Adipocyte (in vitro differentiated cells): Measurements from ENCODE around the gene PPP2R3C.
"Not testable (repeated sequence)": the region's sequence is repeated elsewhere in the genome, so short reads cannot be mapped to it uniquely, and the experiment has no call there.

Experiments used
- DNase-seq: peaks from one replicate; pipeline ENCODE4 v3.0.0-alpha.2; 2015; ENCODE audit warnings: low read depth
- H3K27me3 ChIP-seq: replicated peaks from 2 replicates; pipeline ENCODE4 v1.7.0; 2013; ENCODE audit warnings: mild to moderate bottlenecking, low read length, moderate library complexity; ENCODE audit not compliant: control insufficient read depth, insufficient read depth
- H3K36me3 ChIP-seq: 2 replicates; pipeline ENCODE4 v1.7.0; 2013; ENCODE audit warnings: low read length, mild to moderate bottlenecking, moderate library complexity; ENCODE audit not compliant: control insufficient read depth, insufficient read depth, severe bottlenecking
- H3K4me1 ChIP-seq: 2 replicates; pipeline ENCODE4 v1.7.0; 2013; ENCODE audit warnings: mild to moderate bottlenecking, low read length, moderate library complexity; ENCODE audit not compliant: control insufficient read depth, insufficient read depth
- H3K4me3 ChIP-seq: 2 replicates; pipeline ENCODE4 v1.7.0; 2013; ENCODE audit warnings: mild to moderate bottlenecking, low read length, moderate library complexity
- H3K9ac ChIP-seq: 2 replicates; pipeline ENCODE4 v1.7.0; 2013; ENCODE audit warnings: mild to moderate bottlenecking, low read length, moderate library complexity
- H3K9me3 ChIP-seq: 2 replicates; pipeline ENCODE4 v1.7.0; 2013; ENCODE audit warnings: mild to moderate bottlenecking, low read length, moderate library complexity; ENCODE audit not compliant: control insufficient read depth

The PPP2R3C gene

DNA sequence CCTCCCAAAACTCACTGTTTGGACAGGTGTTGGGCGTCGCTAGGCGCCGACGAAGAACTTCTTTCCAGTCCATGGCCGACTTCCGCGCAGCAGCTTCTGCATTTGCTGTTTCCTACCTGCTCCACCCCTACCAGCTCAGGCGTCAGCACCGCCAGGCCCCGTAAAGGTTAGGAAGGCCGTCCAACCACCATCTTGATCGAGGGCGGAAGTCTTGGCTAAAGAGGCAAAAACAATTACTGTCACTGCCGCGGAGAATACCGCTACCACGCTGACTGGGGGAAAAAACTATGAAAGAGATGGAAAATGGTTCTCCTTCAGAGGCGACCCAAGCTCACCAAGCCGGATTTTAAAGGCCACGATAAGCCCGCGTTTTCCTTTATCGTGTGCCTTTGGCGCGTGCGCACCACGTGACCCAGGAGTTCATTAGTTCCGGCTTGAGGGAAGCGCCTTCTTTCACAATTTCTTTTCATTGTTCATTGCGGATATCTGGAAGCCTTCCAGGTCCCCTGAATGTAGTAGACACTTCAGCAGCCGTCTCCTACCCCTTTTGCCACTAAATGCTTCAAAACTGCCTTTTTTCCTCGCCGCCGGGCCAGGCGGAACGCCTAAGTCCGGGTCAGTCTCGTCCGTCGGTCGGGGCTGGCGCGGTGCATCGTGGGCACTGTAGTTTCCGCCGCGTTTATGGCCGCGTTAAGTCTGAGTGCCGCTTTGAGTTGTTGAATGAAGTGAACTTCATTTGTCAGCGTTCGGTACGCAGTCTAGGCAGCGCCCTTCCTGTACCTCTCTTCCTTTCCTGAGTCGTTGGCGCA is at the start of gene PPP2R3C, which contains the start of gene PRORP:
Gene PPP2R3C, minus strand, starts transcription at position 104 of the 809 bp plus-strand sequence. Its CDS starts 31 bp downstream, at position 73.
Gene PRORP, plus strand, starts transcription at position 666 of the 809 bp plus-strand sequence. CDS start 694 bp downstream, outside the sequence.
- no peaks in the 10 kb centered on the region for H3K9me3 ChIP-seq

DNA sequence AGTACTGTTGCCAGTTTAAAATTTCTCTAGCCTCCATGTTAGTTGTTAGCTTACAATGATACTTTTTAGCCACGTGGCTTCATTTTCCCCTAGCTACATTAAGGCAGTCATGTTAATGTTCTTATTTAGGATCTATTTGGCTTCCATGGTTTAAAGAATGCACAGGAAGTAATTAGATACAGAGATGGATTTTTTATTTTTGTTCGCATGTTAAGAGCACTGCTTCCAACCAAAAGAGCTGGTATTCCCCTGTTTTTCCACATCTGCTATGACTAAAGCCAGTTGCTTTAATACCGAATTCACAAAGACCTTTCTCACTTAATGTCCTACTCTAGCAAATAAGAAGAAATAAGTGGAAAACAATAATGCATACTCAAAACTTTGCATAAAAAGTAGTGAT is 45.7 kb upstream of the PPP2R3C start:
- Histone ChIP-seq H3K9me3 (no peaks in the 10 kb centered on the region), H3K4me1 (no peaks in the 10 kb centered on the region), H3K27me3 (no peaks in the 10 kb centered on the region), H3K36me3 (peaks cover 11% of the 10 kb centered on the region), H3K4me3 (no peak overlapping the region), H3K9ac (no peak overlapping the region)
- DNase-seq: no peak

More for the DNA sequence above, at the start of gene PPP2R3C, which contains the start of gene PRORP:
- peak within 1 kb of the TSS; percentile 98 for H3K4me3 ChIP-seq
- H3K4me1 ChIP-seq: peaks cover 17% of the 10 kb centered on the region
- no peaks in the 10 kb centered on the region for H3K27me3 ChIP-seq
- peak; percentile 92 for DNase-seq
- peak within 1 kb of the TSS; percentile 96 for H3K9ac ChIP-seq
- H3K36me3 ChIP-seq: no peaks in the 10 kb centered on the region

DNA sequence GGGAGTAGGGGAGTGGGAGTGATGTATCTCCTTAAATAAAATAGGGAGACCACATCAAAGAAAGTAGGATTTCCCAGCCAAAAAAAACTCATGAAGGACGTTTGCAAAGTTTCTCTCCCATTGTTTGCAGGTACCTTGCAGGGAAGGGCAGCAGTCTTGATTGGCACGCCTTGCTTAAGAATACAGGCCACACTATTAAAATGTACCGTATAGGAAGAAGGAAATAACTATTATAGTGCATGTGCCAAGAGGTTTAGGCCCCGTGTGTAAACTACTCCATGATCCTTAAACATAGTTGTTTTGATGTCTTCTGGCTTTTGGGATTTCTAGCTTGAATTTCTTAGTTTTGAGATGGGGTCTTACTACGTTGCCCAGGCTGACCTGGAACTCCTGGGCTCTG is 43.1 kb upstream of the PPP2R3C start:
- Histone ChIP-seq H3K4me3 (no peak overlapping the region), H3K27me3 (no peaks in the 10 kb centered on the region), H3K9ac (no peak overlapping the region), H3K36me3 (peaks cover 11% of the 10 kb centered on the region), H3K9me3 (no peaks in the 10 kb centered on the region), H3K4me1 (peaks cover 8% of the 10 kb centered on the region)
- no peak for DNase-seq

DNA sequence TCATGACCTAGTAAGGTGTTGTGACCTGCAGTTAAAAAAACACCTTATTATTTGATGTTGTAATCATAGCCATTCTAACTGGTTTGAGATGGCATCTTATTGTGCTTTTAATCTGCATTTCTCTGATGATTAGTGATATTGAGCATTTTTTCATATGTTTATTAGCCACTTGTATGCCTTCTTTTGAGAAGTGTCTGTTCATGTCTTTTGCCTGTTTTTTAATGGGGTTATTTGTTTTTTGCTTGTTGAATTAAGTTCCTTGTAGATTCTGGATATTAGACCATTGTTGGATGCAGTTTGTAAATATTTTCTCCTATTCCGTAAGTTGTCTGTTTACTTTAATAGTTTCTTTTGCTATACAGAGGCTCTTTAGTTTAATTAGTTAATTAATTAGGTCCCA is 41.6 kb upstream of the PPP2R3C start:
- Histone ChIP-seq H3K9ac (no peak overlapping the region), H3K4me3 (no peak overlapping the region), H3K4me1 (peaks cover 14% of the 10 kb centered on the region), H3K9me3 (no peaks in the 10 kb centered on the region), H3K27me3 (no peaks in the 10 kb centered on the region), H3K36me3 (peaks cover 20% of the 10 kb centered on the region)
- no peak for DNase-seq

DNA sequence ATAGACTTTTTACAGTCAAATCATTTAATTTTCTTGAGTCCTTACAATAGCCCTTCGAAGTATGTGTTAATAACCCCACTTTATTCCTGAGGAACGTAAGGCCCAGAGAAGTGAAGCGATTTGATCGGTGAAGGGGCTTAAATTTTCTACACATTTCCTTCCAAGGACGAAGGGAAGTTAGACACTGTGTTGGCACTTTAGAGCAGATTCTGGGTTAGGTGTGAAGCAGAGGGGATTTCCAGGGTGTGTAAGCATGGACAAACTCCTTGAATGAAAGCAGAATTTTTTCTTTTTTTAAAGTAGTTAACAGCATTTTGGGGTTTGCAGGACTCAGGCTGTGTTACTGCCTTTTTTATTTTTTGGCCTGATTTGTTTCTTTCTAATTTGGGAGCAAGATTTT is 39.4 kb upstream of the PPP2R3C start:
- no peak for DNase-seq
- Histone ChIP-seq H3K27me3 (no peaks in the 10 kb centered on the region), H3K9me3 (no peaks in the 10 kb centered on the region), H3K9ac (no peak overlapping the region), H3K36me3 (peaks cover 12% of the 10 kb centered on the region), H3K4me3 (no peak overlapping the region), H3K4me1 (peaks cover 19% of the 10 kb centered on the region)

DNA sequence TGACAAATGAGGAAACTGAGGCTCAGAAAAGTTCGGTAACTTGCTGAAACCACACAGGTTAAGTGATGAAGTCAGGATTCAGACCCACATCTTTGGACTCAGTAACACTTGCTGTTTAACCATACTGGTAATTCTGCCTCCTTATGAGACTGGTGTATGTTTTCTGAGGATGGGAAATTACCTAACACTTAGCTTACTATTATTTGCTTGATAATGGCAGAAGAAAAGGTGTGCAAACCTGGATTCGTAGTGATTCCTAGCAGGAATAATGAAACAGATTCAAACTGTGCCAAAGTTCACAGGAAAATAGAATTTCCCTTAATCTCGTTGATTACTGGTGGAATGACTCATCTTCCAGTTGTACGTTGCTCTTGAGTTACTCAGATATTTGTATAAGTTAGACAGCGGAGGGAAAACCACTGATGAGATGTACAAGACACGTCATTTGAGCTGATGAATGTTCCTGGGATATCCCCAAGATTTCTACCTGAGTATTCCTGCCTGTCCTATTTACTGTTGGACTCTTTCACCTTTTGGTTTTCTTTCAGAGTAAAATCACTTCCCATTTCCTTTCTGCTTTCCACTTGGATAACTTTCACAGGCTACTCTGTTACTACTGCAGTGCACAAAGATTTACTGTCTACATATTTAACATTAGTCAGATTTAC is 38.1 kb upstream of the PPP2R3C start:
- Histone ChIP-seq H3K4me3 (peak overlapping the region; percentile 51), H3K9ac (no peak overlapping the region), H3K9me3 (no peaks in the 10 kb centered on the region), H3K27me3 (no peaks in the 10 kb centered on the region), H3K36me3 (peaks cover 12% of the 10 kb centered on the region), H3K4me1 (peaks cover 25% of the 10 kb centered on the region)
- DNase-seq: peak; percentile 84

DNA sequence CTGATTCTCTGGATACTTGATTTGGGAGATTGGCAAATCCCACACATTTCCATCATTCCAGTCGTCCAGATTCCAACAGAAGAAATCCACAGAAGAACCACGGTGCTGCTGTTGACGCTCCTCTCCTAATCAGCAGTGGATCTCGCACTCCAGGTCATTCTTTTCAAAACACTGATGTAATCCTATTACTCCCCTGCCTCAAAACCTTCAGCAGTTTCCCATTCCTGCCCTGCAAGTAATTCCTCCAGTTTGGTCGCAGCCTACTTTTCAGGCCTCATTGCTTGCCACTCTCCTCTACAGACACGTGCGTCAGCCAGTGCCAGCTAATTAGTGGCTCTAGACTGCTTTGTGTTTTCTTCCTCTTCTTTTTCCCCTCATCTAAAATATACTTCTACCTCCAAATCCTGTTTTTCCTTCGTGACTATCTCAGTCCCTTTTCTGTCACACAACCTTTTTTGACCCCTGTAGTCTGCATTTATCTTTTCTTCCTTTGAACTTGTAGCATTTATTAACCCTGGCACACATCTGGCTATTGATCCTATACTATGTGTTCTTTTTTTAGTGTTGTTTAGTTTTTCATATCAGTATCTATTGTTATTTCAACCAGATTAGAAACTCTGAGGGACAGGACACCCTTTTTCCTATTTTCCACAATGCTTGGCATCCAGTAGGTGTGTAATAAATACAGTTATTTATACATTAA is 37.3 kb upstream of the PPP2R3C start:
- Histone ChIP-seq H3K9ac (no peak overlapping the region), H3K27me3 (no peaks in the 10 kb centered on the region), H3K4me3 (no peak overlapping the region), H3K9me3 (no peaks in the 10 kb centered on the region), H3K36me3 (peaks cover 12% of the 10 kb centered on the region), H3K4me1 (peaks cover 25% of the 10 kb centered on the region)
- DNase-seq: no peak

DNA sequence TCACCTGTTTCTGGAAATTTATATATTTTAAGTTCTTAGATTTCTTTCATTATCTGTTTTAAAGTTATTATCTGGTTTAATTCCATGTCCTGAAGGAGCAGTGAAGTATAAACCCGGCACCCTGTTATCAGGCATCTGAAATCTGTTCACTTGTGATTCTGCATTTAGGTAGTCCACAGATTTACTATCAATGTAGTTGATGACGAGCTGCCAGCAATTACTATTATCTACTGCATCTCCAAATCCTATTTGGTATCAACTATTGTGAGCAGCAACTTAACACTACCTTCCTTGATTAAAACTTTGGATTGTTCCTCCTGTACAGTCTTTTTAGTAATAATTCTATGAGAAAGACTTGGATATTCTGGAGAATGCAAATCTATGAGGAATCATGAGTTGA is 36.7 kb upstream of the PPP2R3C start:
- H3K9ac ChIP-seq: no peak overlapping the region
- no peak for DNase-seq
- H3K27me3 ChIP-seq: no peaks in the 10 kb centered on the region

DNA sequence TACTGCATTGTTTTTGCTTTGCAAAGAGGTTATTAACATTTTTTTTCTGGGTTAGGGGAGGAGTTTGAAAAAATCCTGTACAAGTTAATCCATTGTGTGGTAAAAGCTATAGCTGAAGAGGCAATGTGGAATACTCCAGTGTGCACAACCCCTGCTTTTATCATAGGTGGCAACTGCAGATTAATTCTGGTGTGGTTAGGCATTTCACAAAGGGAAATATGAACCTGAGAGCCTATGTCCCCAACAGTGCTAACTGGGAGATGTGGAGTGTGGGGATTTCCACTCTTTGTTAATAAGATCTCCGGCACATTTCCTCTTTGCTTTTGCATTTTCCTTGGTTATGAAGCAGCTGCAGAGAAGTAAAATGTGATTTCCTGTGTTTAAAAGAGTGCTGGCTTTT is 34.2 kb upstream of the PPP2R3C start:
- DNase-seq: peak; percentile 52
- Histone ChIP-seq H3K4me3 (peak overlapping the region; percentile 44), H3K36me3 (peaks cover 12% of the 10 kb centered on the region)

More for the DNA sequence above, 36.7 kb upstream of the PPP2R3C start:
- Histone ChIP-seq H3K4me3 (no peak overlapping the region), H3K36me3 (peaks cover 12% of the 10 kb centered on the region), H3K9me3 (no peaks in the 10 kb centered on the region), H3K4me1 (peaks cover 25% of the 10 kb centered on the region)

DNA sequence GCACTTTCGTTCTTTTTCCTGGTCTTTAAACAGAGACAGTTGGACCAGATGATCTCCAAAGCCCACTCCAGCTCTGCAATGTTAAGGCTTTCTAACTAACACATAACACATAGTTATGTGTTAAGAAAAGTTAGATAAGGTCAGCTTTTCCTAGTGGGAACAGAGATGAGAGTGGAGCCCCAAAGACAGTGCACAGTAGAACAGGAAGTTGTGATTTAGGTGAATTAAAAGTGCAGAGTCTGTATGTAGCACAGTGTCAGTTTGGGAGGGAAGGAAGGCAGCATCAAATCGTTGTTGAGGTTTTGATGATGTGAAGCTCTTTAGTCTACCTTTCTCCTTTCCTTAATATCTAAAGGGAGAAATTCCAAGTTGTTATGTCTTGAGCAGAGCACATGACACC is 32.2 kb upstream of the PPP2R3C start:
- Histone ChIP-seq H3K36me3 (peaks cover 8% of the 10 kb centered on the region), H3K4me3 (no peak overlapping the region), H3K9ac (no peak overlapping the region), H3K9me3 (no peaks in the 10 kb centered on the region), H3K4me1 (peaks cover 11% of the 10 kb centered on the region), H3K27me3 (no peaks in the 10 kb centered on the region)
- no peak for DNase-seq

More for the DNA sequence above, 34.2 kb upstream of the PPP2R3C start:
- H3K9me3 ChIP-seq: no peaks in the 10 kb centered on the region
- peaks cover 25% of the 10 kb centered on the region for H3K4me1 ChIP-seq
- H3K27me3 ChIP-seq: no peaks in the 10 kb centered on the region
- H3K9ac ChIP-seq: peak overlapping the region; percentile 11

DNA sequence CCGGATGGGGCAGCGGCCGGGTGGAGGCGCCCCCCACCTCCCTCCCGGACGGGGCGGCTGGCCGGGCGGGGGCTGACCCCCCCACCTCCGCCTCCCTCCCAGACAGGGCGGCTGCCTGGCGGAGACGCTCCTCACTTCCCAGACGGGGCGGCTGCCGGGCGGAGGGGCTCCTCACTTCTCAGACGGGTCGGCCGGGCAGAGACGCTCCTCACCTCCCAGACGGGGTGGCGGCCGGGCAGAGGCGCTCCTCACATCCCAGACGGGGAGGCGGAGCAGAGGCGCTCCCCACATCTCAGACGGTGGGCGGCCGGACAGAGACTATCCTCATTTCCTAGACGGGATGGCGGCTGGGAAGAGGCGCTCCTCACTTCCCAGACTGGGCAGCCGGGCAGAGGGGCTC is 30.7 kb upstream of the PPP2R3C start:
- H3K9ac ChIP-seq, DNase-seq, H3K27me3 ChIP-seq, H3K9me3 ChIP-seq, H3K36me3 ChIP-seq, H3K4me3 ChIP-seq: not testable (repeated sequence)
- H3K4me1 ChIP-seq: peaks cover 11% of the 10 kb centered on the region
